ENCODE measurements around the gene OR4K2. TPM values are rescaled to one million over a fixed set of nuclear protein-coding genes. Genes with fewer than 3 reads are reported as not detected.

The OR4K2 gene
- total RNA-seq, 1 experiment from 2014 or later: not detected

GRCh38 chr14:19917955-19918518 is 43.1 kb downstream of the OR4K2 start:
- H2BK20ac ChIP-seq (ENCODE audit: low read depth, low read length, poor library complexity, severe bottlenecking): no peak overlapping the region
- H3K56ac ChIP-seq (ENCODE audit: insufficient read length, low read depth, low read length): no peak overlapping the region
- H3K79me1 ChIP-seq (ENCODE audit: insufficient read depth, low read depth, low read length, poor library complexity, severe bottlenecking): no peaks in the 10 kb centered on the region
- peaks cover 19 to 20% of the 10 kb centered on the region in 2 experiments for H3K9me3 Mint-ChIP-seq
- no peak overlapping the region for H3K9ac ChIP-seq (ENCODE audit: extremely low read depth, insufficient read length, low read length)
- H3K27me3 ChIP-seq (ENCODE audit: insufficient read depth, low read length): peaks cover 2% of the 10 kb centered on the region; the same call in 1 of the 2 replicates
- no peak overlapping the region for H2BK12ac ChIP-seq (ENCODE audit: insufficient read length, low read depth, low read length)
- no CpG with 5 or more reads among the region's 1 CpG for WGBS (ENCODE audit: extremely low coverage, insufficient read length, low lambda C conversion rate)
- no peak overlapping the region for H3K4ac ChIP-seq (ENCODE audit: low read depth, low read length)
- H2BK15ac ChIP-seq (ENCODE audit: low read depth, low read length): no peak overlapping the region
- H2BK5ac ChIP-seq (ENCODE audit: insufficient read length, low read length): no peak overlapping the region
- DNase-seq: no peak
- no peak for TF ChIP-seq CTCF (conservative IDR thresholded peaks at IDR 0.05)
- no peaks in the 10 kb centered on the region for H3K4me1 Mint-ChIP-seq
- no peak overlapping the region for H3K18ac ChIP-seq (ENCODE audit: insufficient read length, low read depth, low read length)
- no peaks in the 10 kb centered on the region for H3K79me2 ChIP-seq (ENCODE audit: insufficient read depth, low read length)
- no peak overlapping the region for H4K8ac ChIP-seq (replicated peaks; ENCODE audit: insufficient read length, low read depth, low read length)
- peaks cover 0 to 11% (median 6%) of the 10 kb centered on the region in 3 experiments; a peak in 5 of 7 replicates for H3K36me3 Mint-ChIP-seq (ENCODE audit: insufficient read depth in 1 of 3, low read depth in 3 of 3)
- no peak overlapping the region for H2AFZ ChIP-seq (ENCODE audit: low read length)
- H3K4me1 ChIP-seq (ENCODE audit: insufficient read depth, low read length): no peaks in the 10 kb centered on the region
- H4K91ac ChIP-seq (ENCODE audit: insufficient read length, low read depth, low read length): no peak overlapping the region
- H3K4me3 Mint-ChIP-seq: no peak overlapping the region
- peaks cover 84% of the 10 kb centered on the region for H3K9me3 ChIP-seq (ENCODE audit: control insufficient read depth, low read depth, low read length)
- no peak overlapping the region for H3T11ph ChIP-seq (ENCODE audit: low read length)
- H3K23ac ChIP-seq (ENCODE audit: insufficient read length, low read depth, low read length): no peak overlapping the region
- H3K27ac Mint-ChIP-seq: no peak overlapping the region
- no peak overlapping the region for H4K5ac ChIP-seq (ENCODE audit: insufficient read length, low read depth, low read length)
- no peak overlapping the region for H2AK5ac ChIP-seq (ENCODE audit: insufficient read length, low read length)
- no peak overlapping the region for H3K27ac ChIP-seq (ENCODE audit: insufficient read length, low read depth, low read length)
- H3K27me3 Mint-ChIP-seq (ENCODE audit: low read depth): no peaks in the 10 kb centered on the region; the same call in 1 of the 2 replicates
- no peak overlapping the region for H3K4me2 ChIP-seq (ENCODE audit: insufficient read depth, insufficient read length, low read length)
- H3K23me2 ChIP-seq (ENCODE audit: insufficient read length, low read depth, low read length, poor library complexity, severe bottlenecking): no peaks in the 10 kb centered on the region
- no peak overlapping the region for H2BK120ac ChIP-seq (ENCODE audit: low read depth, low read length, poor library complexity, severe bottlenecking)
- no peaks in the 10 kb centered on the region for H4K20me1 ChIP-seq (ENCODE audit: control insufficient read depth, insufficient read depth, insufficient read length)
- H3K14ac ChIP-seq (ENCODE audit: insufficient read depth, low read length): no peak overlapping the region

All from H9 (cell line).